Cardiac fibroblast (primary cell): ENCODE measurements around the gene SELENOK.

Source experiments
- DNase-seq, 2 donors: peaks; one replicate each; pipeline versions ENCODE4 v3.0.0 to v3.0.0-alpha.2; 2010; ENCODE audit warnings: low read depth in 2 of 2
- H3K4me3 ChIP-seq, 2 donors: replicated peaks in 1 of 2; 1 replicate in 1 of 2; 2 replicates in 1 of 2; pipeline ENCODE4 v1.5.1; 2011; ENCODE audit warnings: low read depth in 2 of 2, low read length in 2 of 2, mild to moderate bottlenecking in 2 of 2, moderate library complexity in 1 of 2
- TF ChIP-seq, protein P1 (sequence below): IDR thresholded peaks from one replicate; pipeline ENCODE4 v1.5.1; 2011; ENCODE audit warnings: low read depth, mild to moderate bottlenecking, low read length, inconsistent platforms

Gene SELENOK

DNA sequence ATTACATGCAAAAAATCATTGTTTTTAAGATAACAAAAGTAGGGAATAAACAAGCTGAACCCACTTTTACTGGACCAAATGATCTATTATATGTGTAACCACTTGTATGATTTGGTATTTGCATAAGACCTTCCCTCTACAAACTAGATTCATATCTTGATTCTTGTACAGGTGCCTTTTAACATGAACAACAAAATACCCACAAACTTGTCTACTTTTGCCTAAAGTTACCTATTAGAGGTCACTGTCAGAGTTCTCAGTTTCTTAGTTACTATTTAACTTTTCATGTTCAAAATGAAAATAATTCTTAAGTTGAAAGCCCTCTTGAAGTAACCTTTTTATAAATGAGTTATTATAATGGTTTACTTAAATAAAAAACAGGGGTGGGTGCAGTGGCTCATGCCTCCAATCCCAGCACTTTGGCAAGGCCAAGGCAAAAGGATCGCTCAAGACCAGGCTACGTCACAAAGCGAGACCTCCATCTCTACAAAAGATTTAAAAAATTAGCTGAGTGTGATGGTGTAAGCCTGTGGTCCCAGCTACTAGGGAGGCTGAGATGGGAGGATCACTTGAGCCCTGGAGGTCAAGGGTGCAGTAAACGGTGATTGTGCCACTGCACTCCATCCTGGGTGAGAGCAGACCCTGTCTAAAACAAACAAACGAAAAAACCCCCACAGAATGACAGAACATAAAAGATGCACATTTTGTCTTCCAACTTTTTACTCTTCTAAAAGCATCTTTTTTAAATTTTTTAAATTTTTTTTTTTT, 25.7 kb downstream of the SELENOK start:
- TF ChIP-seq, protein P1, sequence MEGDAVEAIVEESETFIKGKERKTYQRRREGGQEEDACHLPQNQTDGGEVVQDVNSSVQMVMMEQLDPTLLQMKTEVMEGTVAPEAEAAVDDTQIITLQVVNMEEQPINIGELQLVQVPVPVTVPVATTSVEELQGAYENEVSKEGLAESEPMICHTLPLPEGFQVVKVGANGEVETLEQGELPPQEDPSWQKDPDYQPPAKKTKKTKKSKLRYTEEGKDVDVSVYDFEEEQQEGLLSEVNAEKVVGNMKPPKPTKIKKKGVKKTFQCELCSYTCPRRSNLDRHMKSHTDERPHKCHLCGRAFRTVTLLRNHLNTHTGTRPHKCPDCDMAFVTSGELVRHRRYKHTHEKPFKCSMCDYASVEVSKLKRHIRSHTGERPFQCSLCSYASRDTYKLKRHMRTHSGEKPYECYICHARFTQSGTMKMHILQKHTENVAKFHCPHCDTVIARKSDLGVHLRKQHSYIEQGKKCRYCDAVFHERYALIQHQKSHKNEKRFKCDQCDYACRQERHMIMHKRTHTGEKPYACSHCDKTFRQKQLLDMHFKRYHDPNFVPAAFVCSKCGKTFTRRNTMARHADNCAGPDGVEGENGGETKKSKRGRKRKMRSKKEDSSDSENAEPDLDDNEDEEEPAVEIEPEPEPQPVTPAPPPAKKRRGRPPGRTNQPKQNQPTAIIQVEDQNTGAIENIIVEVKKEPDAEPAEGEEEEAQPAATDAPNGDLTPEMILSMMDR = no peak
- DNase-seq = no peak
- no peak overlapping the region for H3K4me3 ChIP-seq

DNA sequence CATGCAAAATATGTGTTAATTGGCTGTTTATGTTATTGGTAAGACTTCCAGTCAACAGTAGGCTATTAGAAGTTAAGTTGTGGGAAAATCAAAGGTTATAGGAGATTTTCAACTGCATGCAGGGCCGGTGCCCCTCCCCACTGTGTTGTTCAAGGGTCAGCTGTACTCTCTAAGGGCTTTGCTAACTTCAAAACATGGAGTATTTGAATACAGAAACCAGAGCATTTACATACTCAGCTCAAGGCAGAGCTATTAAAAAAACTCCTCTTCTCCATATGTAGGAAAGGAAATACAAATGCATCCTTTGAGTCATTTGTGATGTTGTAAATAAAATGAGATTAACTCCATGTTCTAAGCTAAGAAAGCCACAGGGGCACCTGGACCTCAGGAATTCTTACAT, 28.5 kb downstream of the SELENOK start:
- H3K4me3 ChIP-seq = no peak overlapping the region
- no peak for DNase-seq
- TF ChIP-seq, protein P1 = no peak

- TF ChIP-seq, protein P1 = no peak
- DNase-seq = no peak
- no peak overlapping the region for H3K4me3 ChIP-seq
Measured at GRCh38 chr3:53862241-53862640, 29.4 kb downstream of the SELENOK start.

GRCh38 chr3:53860196-53860595, 31.5 kb downstream of the SELENOK start:
- H3K4me3 ChIP-seq = no peak overlapping the region
- TF ChIP-seq, protein P1 = no peak
- no peak for DNase-seq

DNA sequence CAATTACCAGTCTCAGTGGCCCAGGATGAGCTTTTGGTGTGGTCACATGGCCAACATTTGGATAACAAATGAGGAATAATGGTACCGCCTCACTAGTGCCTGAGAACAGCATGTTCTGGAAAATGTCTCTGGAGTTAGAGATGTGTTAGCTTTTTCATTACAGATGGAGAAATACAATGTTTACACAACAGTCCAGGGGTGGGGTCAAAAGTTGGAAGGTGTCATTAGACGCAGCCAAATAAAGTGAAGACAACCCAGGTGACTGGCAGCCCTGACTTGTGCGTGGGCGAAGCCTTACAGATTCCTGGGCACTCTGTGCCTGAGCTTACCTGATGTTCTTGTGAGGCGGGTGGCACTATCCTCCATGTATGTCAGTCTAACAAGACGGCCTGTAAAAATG, 32.5 kb downstream of the SELENOK start:
- DNase-seq = no peak
- TF ChIP-seq, protein P1 = no peak
- H3K4me3 ChIP-seq = no peak overlapping the region

- DNase-seq = no peak
- no peak overlapping the region for H3K4me3 ChIP-seq
- TF ChIP-seq, protein P1 = no peak
Measured at GRCh38 chr3:53858096-53858741, 33.4 kb downstream of the SELENOK start.

DNA sequence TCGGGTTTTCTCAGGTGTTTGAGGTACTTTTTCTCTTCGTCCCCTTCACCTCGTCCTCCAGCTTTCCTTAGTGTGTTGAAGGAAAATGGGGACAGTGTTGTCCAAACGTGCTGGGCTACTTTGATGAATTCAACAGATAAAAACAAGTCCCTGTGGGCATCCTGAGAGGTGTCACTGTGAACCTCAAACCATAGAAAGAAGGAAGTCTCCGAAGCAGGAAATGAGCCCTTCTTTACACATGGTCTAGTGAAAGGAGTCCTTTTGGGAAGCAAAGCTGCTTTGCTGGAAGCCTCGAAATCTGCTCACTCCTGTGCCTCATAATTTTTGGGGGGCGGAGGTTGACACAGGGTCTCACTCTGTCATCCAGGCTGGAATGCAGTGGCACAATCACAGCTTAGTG, 34.7 kb downstream of the SELENOK start:
- TF ChIP-seq, protein P1 = no peak
- DNase-seq = no peak
- no peak overlapping the region for H3K4me3 ChIP-seq
